ENCODE data around the gene ADORA1. TPM values are rescaled to one million over a fixed set of nuclear protein-coding genes. Genes with fewer than 3 reads are reported as not detected.

ADORA1 gene
- total RNA-seq, 4 donors from 2014 or later: 0.94 to 25.6 (median 6.8) TPM

DNA sequence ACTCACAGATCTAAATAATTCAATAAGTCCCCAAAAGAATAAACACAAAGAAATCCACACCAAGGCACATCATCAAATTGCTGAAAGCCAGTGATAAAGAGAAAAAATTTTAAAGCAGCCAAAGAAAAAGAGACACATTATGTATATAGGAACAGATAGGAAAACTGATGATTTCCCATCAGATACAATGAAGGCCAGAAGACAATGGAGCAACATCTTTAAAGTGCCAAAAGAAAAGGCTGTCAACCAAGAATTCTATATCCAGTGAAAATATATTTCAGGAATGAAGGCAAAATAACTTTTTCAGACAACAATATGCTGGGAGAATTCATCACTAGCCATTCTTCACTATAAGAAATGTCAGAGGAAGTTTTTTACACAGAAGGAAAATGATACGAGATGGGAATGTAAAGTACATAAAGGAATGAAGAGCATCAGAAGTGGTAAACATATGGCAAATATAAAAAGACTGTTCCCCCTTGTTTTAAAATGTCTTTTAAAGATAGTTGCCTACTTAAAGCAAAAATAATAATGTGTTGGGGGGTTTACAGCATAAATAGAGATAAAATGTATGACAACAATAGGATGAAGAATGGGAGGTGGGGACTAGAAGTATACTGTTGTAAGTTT, 32.4 kb upstream of the ADORA1 start:
- TF ChIP-seq CTCF (IDR thresholded peaks at IDR 0.05): no peak
- TF ChIP-seq POLR2A (IDR thresholded peaks at IDR 0.05): no peak
- Histone ChIP-seq H3K27ac (no peak overlapping the region), H3K4me1 (no peaks in the 10 kb centered on the region), H3K36me3 (no peaks in the 10 kb centered on the region), H3K9me3 (no peaks in the 10 kb centered on the region), H3K4me3 (replicated peaks in 1 of 3) (no peak overlapping the region), H3K27me3 (no peaks in the 10 kb centered on the region)
- intact Hi-C loops (cut with DNase I): no loop called here
- WGBS, 2 donors: 90 to 95% methylated on average over 1 of the region's 1 CpG
- no peak for DNase-seq

- Histone ChIP-seq H3K4me3 (replicated peaks in 1 of 3) (no peak overlapping the region), H3K4me1 (no peaks in the 10 kb centered on the region), H3K9me3 (no peaks in the 10 kb centered on the region), H3K36me3 (no peaks in the 10 kb centered on the region), H3K27ac (no peak overlapping the region), H3K27me3 (no peaks in the 10 kb centered on the region)
- intact Hi-C loops (cut with DNase I): no loop called here
- TF ChIP-seq POLR2A (IDR thresholded peaks at IDR 0.05) (no peak), CTCF (IDR thresholded peaks at IDR 0.05) (no peak)
- DNase-seq: no peak
Measured at GRCh38 chr1:203096566-203096965, 31.0 kb upstream of the ADORA1 start.

GRCh38 chr1:203097001-203097400, 30.5 kb upstream of the ADORA1 start:
- Histone ChIP-seq H3K4me1 (no peaks in the 10 kb centered on the region), H3K9me3 (no peaks in the 10 kb centered on the region), H3K4me3 (replicated peaks in 1 of 3) (no peak overlapping the region), H3K36me3 (no peaks in the 10 kb centered on the region), H3K27me3 (no peaks in the 10 kb centered on the region), H3K27ac (no peak overlapping the region)
- DNase-seq: no peak
- WGBS, 2 donors: 72 to 83% methylated on average over 1 of the region's 1 CpG
- TF ChIP-seq POLR2A (IDR thresholded peaks at IDR 0.05) (no peak), CTCF (IDR thresholded peaks at IDR 0.05) (no peak)
- intact Hi-C loops (cut with DNase I): no loop called here

GRCh38 chr1:203098445-203098844, 29.1 kb upstream of the ADORA1 start:
- Histone ChIP-seq H3K4me1 (no peaks in the 10 kb centered on the region), H3K9me3 (no peaks in the 10 kb centered on the region), H3K27me3 (no peaks in the 10 kb centered on the region), H3K4me3 (replicated peaks in 1 of 3) (no peak overlapping the region), H3K36me3 (no peaks in the 10 kb centered on the region), H3K27ac (no peak overlapping the region)
- 91 to 93% methylated on average over 1 of the region's 1 CpG for WGBS, 2 donors
- intact Hi-C loops (cut with DNase I): no loop called here
- DNase-seq: no peak
- TF ChIP-seq POLR2A (IDR thresholded peaks at IDR 0.05) (no peak), CTCF (IDR thresholded peaks at IDR 0.05) (no peak)

DNA sequence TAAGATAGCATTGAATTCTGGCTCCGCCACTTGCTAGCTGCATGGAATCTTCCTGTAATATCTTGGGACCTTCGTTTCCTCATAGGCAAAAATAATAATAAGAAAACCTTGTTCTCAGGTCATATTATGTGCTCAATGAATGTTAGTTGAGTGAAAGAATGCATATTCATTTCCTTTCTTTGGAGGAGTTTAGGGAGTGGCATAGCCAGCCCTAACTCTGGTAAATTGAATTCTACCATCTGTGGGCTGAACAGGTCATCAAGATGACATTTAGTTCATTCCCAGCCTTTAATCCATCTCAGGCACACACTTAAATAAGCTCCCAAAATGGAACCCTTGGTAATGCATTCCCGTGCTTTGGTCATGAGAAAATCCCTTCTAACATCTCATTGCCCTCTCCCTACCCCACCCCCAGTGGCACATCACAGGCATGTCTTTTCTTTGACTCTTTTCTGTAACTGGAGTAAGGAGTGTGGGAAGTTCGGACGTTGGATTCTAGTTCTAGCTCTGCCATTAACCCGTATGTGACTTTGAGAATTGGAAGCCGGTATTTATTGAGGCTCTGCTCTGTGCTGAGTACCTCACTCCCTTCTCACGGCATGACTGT, 28.5 kb upstream of the ADORA1 start:
- Histone ChIP-seq H3K9me3 (no peaks in the 10 kb centered on the region), H3K27ac (no peak overlapping the region), H3K36me3 (no peaks in the 10 kb centered on the region), H3K4me3 (replicated peaks in 1 of 3) (no peak overlapping the region), H3K4me1 (no peaks in the 10 kb centered on the region), H3K27me3 (no peaks in the 10 kb centered on the region)
- WGBS, 2 donors: 81 to 86% methylated on average over 8 of the region's 8 CpGs
- intact Hi-C loops (cut with DNase I): no loop called here
- DNase-seq: no peak
- TF ChIP-seq POLR2A (IDR thresholded peaks at IDR 0.05) (no peak), CTCF (IDR thresholded peaks at IDR 0.05) (no peak)

Measured in thyroid gland (tissue), 4 donors.